HG03095 (cell line): Measurements from ENCODE around the gene ATP6V1E1.

Source experiments
- ATAC-seq: cut with Tn5 transposase; IDR thresholded peaks from one replicate; pipeline ENCODE4 v1.9.1; 2021; ENCODE audit warnings: moderate library complexity; ENCODE audit not compliant: unreplicated experiment

ATP6V1E1 gene

GRCh38 chr22:17634696-17635095 lies 6.1 kb upstream of the ATP6V1E1 start:
- no peak for ATAC-seq

- ATAC-seq: no peak
These were observed 5.4 kb upstream of the ATP6V1E1 start for GRCh38 chr22:17633998-17634323.

GRCh38 chr22:17633217-17633997 lies 4.9 kb upstream of the ATP6V1E1 start:
- no peak for ATAC-seq

GRCh38 chr22:17631076-17631565 lies 2.6 kb upstream of the ATP6V1E1 start:
- ATAC-seq: no peak

GRCh38 chr22:17629641-17630040 lies 1.1 kb upstream of the ATP6V1E1 start:
- ATAC-seq: no peak

GRCh38 chr22:17629173-17629489 lies 582 bp upstream of the ATP6V1E1 start:
- ATAC-seq: no peak

GRCh38 chr22:17627961-17628405 lies 566 bp downstream of the ATP6V1E1 start:
- ATAC-seq: no peak

- ATAC-seq: no peak
These were observed 15.3 kb downstream of the ATP6V1E1 start for GRCh38 chr22:17613280-17613679.

GRCh38 chr22:17612057-17612456 lies 16.5 kb downstream of the ATP6V1E1 start:
- ATAC-seq: no peak

GRCh38 chr22:17607891-17608521 lies 20.5 kb downstream of the ATP6V1E1 start:
- no peak for ATAC-seq

- ATAC-seq: no peak
These were observed 22.1 kb downstream of the ATP6V1E1 start for GRCh38 chr22:17606496-17606895.

GRCh38 chr22:17603668-17604067 lies 24.9 kb downstream of the ATP6V1E1 start:
- ATAC-seq: no peak

- no peak for ATAC-seq
These were observed 27.5 kb downstream of the ATP6V1E1 start for GRCh38 chr22:17601031-17601430.

- ATAC-seq: no peak
These were observed 30.2 kb downstream of the ATP6V1E1 start for GRCh38 chr22:17598318-17598717.

- no peak for ATAC-seq
These were observed 31.3 kb downstream of the ATP6V1E1 start for GRCh38 chr22:17597217-17597616.

- ATAC-seq: no peak
These were observed 32.3 kb downstream of the ATP6V1E1 start for GRCh38 chr22:17596226-17596625.

- no peak for ATAC-seq
These were observed 36.3 kb downstream of the ATP6V1E1 start for GRCh38 chr22:17592201-17592600.

GRCh38 chr22:17590586-17590985 lies 38.0 kb downstream of the ATP6V1E1 start:
- no peak for ATAC-seq

- ATAC-seq: no peak
These were observed 38.7 kb downstream of the ATP6V1E1 start for GRCh38 chr22:17589810-17590375.

GRCh38 chr22:17588606-17589005 lies 39.9 kb downstream of the ATP6V1E1 start:
- no peak for ATAC-seq

- no peak for ATAC-seq
These were observed 40.9 kb downstream of the ATP6V1E1 start for GRCh38 chr22:17587629-17588028.

GRCh38 chr22:17586831-17587440 lies 41.6 kb downstream of the ATP6V1E1 start:
- ATAC-seq: no peak
